ENCODE measurements around the gene HOXD3.

GRCh38 chr2:176137906-176138305 lies 19.2 kb upstream of the HOXD3 start:
- TF ChIP-seq CTCF (IDR thresholded peaks at IDR 0.05) (no peak), RELA (CRISPR knock-in tag; IDR thresholded peaks at IDR 0.05; ENCODE audit: borderline replicate concordance) (no peak)

All from WTC11 (cell line).